HG03575 (cell line): ENCODE results near the gene ATXN7.

Source experiments
- ATAC-seq: cut with Tn5 transposase; IDR thresholded peaks from one replicate; pipeline ENCODE4 v1.9.1; 2021; ENCODE audit not compliant: unreplicated experiment, insufficient number of reproducible peaks, low FRiP score; ENCODE audit errors: extremely low read depth

Gene ATXN7

GRCh38 chr3:63974451-63974850, 110.8 kb downstream of the ATXN7 start:
- ATAC-seq, result no peak

GRCh38 chr3:63975723-63976122, 112.1 kb downstream of the ATXN7 start:
- no peak for ATAC-seq

GRCh38 chr3:63976161-63976871, 112.6 kb downstream of the ATXN7 start:
- ATAC-seq, result no peak

- no peak for ATAC-seq
Measured at GRCh38 chr3:63976872-63977200, 113.2 kb downstream of the ATXN7 start.

- ATAC-seq, result no peak
Measured at GRCh38 chr3:63977893-63978292, 114.2 kb downstream of the ATXN7 start.

- no peak for ATAC-seq
Measured at GRCh38 chr3:63979093-63979885, 115.6 kb downstream of the ATXN7 start.

- ATAC-seq, result no peak
Measured at GRCh38 chr3:63980019-63980418, 116.4 kb downstream of the ATXN7 start.

GRCh38 chr3:63980830-63981498, 117.3 kb downstream of the ATXN7 start:
- ATAC-seq, result no peak

GRCh38 chr3:63981980-63982379, 118.3 kb downstream of the ATXN7 start:
- no peak for ATAC-seq

- ATAC-seq, result no peak
Measured at GRCh38 chr3:63984391-63984790, 120.7 kb downstream of the ATXN7 start.

- ATAC-seq, result no peak
Measured at GRCh38 chr3:63986146-63986545, 122.5 kb downstream of the ATXN7 start.

GRCh38 chr3:63986831-63987230, 123.2 kb downstream of the ATXN7 start:
- ATAC-seq, result no peak

GRCh38 chr3:63988943-63989342, 125.3 kb downstream of the ATXN7 start:
- no peak for ATAC-seq

- no peak for ATAC-seq
Measured at GRCh38 chr3:63990204-63990603, 126.5 kb downstream of the ATXN7 start.

- no peak for ATAC-seq
Measured at GRCh38 chr3:63990733-63991132, 127.1 kb downstream of the ATXN7 start.

GRCh38 chr3:63991666-63992065, 128.0 kb downstream of the ATXN7 start:
- no peak for ATAC-seq

GRCh38 chr3:63992516-63993209, 129.0 kb downstream of the ATXN7 start:
- ATAC-seq, result no peak

GRCh38 chr3:63993653-63994079, 130.0 kb downstream of the ATXN7 start:
- no peak for ATAC-seq

GRCh38 chr3:63995086-63995485, 131.4 kb downstream of the ATXN7 start:
- ATAC-seq, result no peak
